Hypothalamus (tissue), 51 donors: ENCODE results near the gene NOL9.

Experiments used
- DNase-seq, 51 donors: peaks; one replicate each; lab custom pipeline; 2025; lab: John Stamatoyannopoulos, UW

NOL9 gene

DNA sequence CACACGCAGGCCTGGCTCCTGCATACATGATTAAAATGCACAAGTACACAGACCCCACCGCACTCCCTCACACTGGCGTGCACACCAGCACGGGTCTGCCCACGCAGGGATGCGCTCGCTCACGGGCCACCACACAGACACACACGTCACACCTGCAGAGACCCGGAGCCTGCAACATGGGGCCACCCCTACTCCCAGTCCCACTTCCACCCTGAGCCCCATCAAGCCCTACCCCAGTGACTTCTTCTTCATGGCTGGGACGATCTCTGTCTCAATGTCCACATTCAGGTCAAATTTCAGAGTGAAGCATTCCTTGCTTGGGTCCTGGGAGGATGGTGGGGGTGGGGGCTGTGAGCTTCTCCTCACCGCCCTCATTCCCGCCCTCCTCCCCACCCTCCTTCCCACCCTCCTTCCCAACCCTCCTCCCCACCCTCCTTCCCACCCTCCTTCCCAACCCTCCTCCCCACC lies 79.5 kb downstream of the NOL9 start:
- no peak for DNase-seq

DNA sequence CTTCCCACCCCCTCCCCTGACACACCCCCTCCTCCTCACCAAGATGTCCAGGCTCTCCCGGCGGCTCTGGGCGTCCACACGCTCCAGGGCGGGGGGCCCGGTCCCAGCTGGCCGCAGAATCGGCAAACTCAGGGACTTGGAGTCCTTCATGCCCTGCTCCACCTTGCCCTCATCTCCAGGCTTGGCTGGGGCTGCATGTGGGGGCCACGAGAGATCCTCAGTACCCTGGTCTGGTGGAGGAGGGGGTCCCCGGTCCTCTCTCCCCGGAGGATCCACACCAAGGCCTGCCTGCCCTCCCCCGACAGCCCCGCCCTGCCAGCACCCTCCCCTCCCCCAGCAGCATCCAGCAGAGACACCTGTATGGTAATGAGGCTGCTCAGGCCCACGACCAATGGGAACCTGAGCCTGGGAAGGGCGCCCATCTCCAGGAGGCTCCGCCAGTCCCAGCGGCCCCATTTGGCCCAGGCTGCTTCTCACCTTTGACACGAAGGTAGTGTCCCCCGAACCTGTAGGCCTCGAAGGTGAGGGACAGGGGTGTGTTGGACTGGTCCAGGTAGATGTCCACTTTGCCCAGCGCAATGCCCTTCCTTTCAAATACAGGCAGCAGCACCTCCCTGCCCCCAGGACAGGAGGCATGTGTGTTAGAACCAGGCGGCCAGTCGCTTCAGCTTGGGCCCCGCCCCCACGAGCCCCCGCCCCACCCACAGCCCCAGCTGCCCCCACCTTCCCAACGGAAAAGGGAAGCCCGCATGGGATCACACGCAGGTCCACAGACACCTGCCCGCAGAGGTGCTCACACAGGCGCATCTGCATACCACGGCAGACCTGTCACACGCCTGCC lies 80.1 kb downstream of the NOL9 start:
- no peak for DNase-seq

DNA sequence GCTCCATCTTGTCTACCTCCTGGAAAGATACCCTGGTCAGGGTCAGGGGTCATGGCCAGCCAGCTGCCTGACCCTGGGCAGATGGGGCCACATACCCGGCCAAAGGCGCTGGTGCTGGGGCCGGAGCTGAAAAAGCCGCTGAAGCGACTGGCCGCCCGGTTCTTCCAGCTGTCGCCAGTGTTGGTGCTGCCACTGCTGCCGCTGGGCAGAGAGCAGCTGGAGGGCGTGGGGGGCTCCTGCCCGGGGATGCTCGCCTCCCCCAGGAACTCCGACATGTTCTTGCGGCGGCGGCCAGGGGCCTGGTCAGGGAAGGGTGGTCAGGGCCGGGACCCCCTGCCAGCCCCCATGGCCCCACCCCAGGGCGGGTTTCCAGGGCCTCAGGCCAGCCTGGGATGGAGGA lies 81.2 kb downstream of the NOL9 start:
- DNase-seq = no peak

DNA sequence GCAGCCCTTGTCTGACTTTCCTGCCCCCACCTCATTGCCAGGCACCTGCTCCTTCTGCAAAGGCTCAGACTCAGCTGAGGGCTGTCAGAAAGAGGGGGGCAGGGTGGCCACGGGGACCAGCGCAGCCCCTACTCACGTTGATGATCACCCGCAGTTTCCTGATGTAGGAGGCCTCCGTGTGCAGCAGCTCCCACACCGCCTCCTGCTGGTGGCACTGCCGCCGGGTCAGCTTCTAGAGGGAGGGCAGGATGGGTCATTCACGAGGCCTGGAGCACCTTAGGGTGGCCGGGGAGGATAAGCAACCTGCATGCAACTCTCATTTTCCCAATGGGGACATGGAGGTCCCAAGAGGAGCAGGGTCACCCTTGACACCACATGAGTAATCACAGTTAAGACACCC lies 81.9 kb downstream of the NOL9 start:
- no peak for DNase-seq

DNA sequence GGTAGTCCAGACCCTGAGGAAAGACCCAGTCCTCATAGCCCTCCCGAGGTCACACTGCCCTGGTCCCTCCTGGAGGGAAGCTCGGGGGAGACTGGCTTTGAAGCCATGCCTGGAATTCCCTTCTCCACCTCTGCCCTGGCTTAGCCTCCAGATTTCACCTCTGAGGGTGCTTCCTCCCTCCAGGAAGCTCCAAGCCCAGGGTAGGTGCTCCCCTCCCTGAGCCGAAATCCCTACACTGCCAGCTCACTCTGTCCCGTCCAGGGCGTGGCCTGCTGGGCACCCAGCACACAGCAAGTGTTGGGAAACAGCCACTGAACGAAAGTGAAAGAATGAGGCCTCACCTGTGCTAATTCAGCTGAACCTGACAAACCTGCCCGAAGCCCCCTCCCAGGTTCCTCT lies 82.3 kb downstream of the NOL9 start:
- DNase-seq = no peak
